Neural crest cell (in vitro differentiated cells): ENCODE results near the gene FHIT. TPM values are rescaled to one million over a fixed set of nuclear protein-coding genes. Genes with fewer than 3 reads are reported as not detected.
"Not testable (repeated sequence)": the region's sequence is repeated elsewhere in the genome, so short reads cannot be mapped to it uniquely, and the experiment has no call there.

ENCODE experiments used
- DNase-seq: peaks from one replicate; pipeline ENCODE4 v3.0.0; 2021; ENCODE audit warnings: low read depth, mixed read lengths, low spot score
- H3K27ac Mint-ChIP-seq: one replicate; pipeline ENCODE4 v1.8.0; 2021; ENCODE audit warnings: mild to moderate bottlenecking, mixed read lengths; ENCODE audit not compliant: unreplicated experiment
- H3K27me3 Mint-ChIP-seq: 2 replicates; pipeline ENCODE4 v1.8.0; 2021; ENCODE audit warnings: low read depth, mild to moderate bottlenecking, mixed read lengths
- H3K36me3 Mint-ChIP-seq: 2 replicates; pipeline ENCODE4 v1.8.0; 2021; ENCODE audit warnings: low read depth, mild to moderate bottlenecking, mixed read lengths
- H3K4me1 Mint-ChIP-seq: 2 replicates; pipeline ENCODE4 v1.8.0; 2021; ENCODE audit warnings: mixed read lengths
- H3K4me3 Mint-ChIP-seq: one replicate; pipeline ENCODE4 v1.8.0; 2021; ENCODE audit warnings: mild to moderate bottlenecking, mixed read lengths
- H3K9me3 Mint-ChIP-seq: 2 replicates; pipeline ENCODE4 v1.8.0; 2021; ENCODE audit warnings: mixed read lengths
- CTCF ChIP-seq: fragments of 200-600 bp; sonication (generic); conservative IDR thresholded peaks from 2 replicates; pipeline ENCODE4 v1.5.0; 2021; ENCODE audit warnings: antibody characterized with exemption, mild to moderate bottlenecking
- total RNA-seq: library from RNA; stranded (reverse); gene quantifications from 2 replicates; pipeline ENCODE4 v1.2.1, GENCODE V29; 2021

FHIT gene
- total RNA-seq, 1 donor from 2014 or later, result 5.2 TPM

- Mint-ChIP-seq H3K4me3 (no peak overlapping the region), H3K27me3 (no peaks in the 10 kb centered on the region), H3K36me3 (peaks cover 3% of the 10 kb centered on the region), H3K9me3 (peaks cover 2% of the 10 kb centered on the region), H3K27ac (no peak overlapping the region), H3K4me1 (peaks cover 32% of the 10 kb centered on the region)
- no peak for DNase-seq
- TF ChIP-seq CTCF, result no peak
Measured at GRCh38 chr3:61199843-61200242, 51.4 kb downstream of the FHIT start.

- H3K36me3 Mint-ChIP-seq, result peaks cover 4% of the 10 kb centered on the region
- H3K4me1 Mint-ChIP-seq, result peaks cover 46% of the 10 kb centered on the region
- no peak for TF ChIP-seq CTCF
- peak overlapping the region; percentile 74 for H3K27ac Mint-ChIP-seq
- H3K27me3 Mint-ChIP-seq, result no peaks in the 10 kb centered on the region
- no peak for DNase-seq
- peaks cover 2% of the 10 kb centered on the region for H3K9me3 Mint-ChIP-seq
- H3K4me3 Mint-ChIP-seq, result peak overlapping the region; percentile 4
Measured at GRCh38 chr3:61194892-61195538, 56.2 kb downstream of the FHIT start.

GRCh38 chr3:61192222-61192621 is 59.0 kb downstream of the FHIT start:
- peaks cover 4% of the 10 kb centered on the region for H3K36me3 Mint-ChIP-seq
- DNase-seq, result no peak
- H3K4me1 Mint-ChIP-seq, result peaks cover 45% of the 10 kb centered on the region
- no peaks in the 10 kb centered on the region for H3K27me3 Mint-ChIP-seq
- H3K27ac Mint-ChIP-seq, result no peak overlapping the region
- no peak for TF ChIP-seq CTCF
- no peak overlapping the region for H3K4me3 Mint-ChIP-seq
- H3K9me3 Mint-ChIP-seq, result peaks cover 3% of the 10 kb centered on the region

GRCh38 chr3:61190205-61190604 is 61.0 kb downstream of the FHIT start:
- H3K36me3 Mint-ChIP-seq, H3K27me3 Mint-ChIP-seq, H3K27ac Mint-ChIP-seq, DNase-seq, H3K4me3 Mint-ChIP-seq, H3K9me3 Mint-ChIP-seq: not testable (repeated sequence)
- peaks cover 33% of the 10 kb centered on the region for H3K4me1 Mint-ChIP-seq

GRCh38 chr3:61186030-61186429 is 65.2 kb downstream of the FHIT start:
- no peak for DNase-seq
- Mint-ChIP-seq H3K9me3 (peaks cover 3% of the 10 kb centered on the region), H3K27ac (peak overlapping the region; percentile 73), H3K27me3 (no peaks in the 10 kb centered on the region), H3K36me3 (peaks cover 2% of the 10 kb centered on the region), H3K4me1 (no peaks in the 10 kb centered on the region), H3K4me3 (no peak overlapping the region)
- no peak for TF ChIP-seq CTCF

GRCh38 chr3:61184956-61185355 is 66.3 kb downstream of the FHIT start:
- Mint-ChIP-seq H3K4me3 (no peak overlapping the region), H3K9me3 (peaks cover 3% of the 10 kb centered on the region), H3K27me3 (no peaks in the 10 kb centered on the region), H3K36me3 (no peaks in the 10 kb centered on the region), H3K4me1 (no peaks in the 10 kb centered on the region), H3K27ac (no peak overlapping the region)
- no peak for DNase-seq
- no peak for TF ChIP-seq CTCF
